GM19238 (cell line): ENCODE results near the gene RPRD1B.

Experiments used
- DNase-seq: peaks from one replicate; pipeline ENCODE4 v3.0.0; 2011; ENCODE audit warnings: low spot score; ENCODE audit not compliant: insufficient read length

Gene RPRD1B

DNA sequence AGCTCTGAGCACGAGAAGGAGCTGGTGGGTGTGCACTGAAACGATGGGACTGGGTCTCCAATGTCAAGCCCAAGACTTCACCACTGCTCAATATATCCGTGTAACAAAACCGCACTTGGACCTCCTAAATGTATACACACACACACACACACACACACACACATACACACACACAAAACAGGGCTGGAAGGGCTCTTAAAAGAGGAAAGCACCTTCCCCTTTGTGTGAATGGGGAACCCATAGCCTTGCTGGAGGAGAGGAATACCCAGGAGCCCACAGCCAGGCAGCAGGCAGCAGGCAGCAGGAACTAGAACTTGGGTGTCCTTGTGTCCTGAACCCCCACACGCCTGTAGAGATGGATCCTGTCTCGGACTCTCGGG is 101.7 kb downstream of the RPRD1B start:
- no peak for DNase-seq

DNA sequence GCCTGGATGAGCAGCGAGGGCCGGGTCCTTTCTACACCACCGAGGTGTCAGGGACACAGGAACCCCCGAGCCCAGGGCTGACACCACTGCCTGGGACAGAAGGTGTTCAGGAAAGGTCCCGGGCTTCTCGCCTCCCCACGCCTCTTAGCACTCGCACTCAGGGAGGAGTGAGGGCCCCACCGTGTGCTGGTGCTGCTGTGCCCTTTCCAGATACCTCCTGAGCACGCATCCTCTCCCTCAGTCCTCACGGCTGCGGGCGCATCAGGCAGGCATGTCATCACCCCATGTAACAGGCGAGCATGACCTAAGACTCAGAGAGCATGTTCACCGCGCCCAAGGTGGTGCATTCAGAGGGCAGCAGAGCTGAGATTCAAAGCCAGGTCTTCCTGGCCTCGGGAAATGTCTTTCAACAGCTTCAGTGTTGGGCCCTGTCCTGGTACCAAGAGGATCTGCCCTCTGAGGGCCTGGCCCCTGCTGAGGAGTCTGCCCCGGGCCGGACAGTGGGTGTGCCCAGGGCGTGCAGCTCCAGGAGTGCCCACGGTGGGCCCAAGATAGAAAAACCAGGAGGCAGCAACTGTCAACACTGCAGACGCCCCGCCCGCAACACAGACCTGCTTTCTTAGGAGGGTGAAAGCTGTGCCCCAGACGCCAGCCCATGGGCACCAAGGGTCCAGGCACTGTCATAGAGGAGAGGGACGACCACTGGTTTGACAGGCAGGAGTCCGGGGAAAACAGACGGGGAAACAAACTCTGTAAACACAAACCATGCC is 102.3 kb downstream of the RPRD1B start:
- no peak for DNase-seq

DNA sequence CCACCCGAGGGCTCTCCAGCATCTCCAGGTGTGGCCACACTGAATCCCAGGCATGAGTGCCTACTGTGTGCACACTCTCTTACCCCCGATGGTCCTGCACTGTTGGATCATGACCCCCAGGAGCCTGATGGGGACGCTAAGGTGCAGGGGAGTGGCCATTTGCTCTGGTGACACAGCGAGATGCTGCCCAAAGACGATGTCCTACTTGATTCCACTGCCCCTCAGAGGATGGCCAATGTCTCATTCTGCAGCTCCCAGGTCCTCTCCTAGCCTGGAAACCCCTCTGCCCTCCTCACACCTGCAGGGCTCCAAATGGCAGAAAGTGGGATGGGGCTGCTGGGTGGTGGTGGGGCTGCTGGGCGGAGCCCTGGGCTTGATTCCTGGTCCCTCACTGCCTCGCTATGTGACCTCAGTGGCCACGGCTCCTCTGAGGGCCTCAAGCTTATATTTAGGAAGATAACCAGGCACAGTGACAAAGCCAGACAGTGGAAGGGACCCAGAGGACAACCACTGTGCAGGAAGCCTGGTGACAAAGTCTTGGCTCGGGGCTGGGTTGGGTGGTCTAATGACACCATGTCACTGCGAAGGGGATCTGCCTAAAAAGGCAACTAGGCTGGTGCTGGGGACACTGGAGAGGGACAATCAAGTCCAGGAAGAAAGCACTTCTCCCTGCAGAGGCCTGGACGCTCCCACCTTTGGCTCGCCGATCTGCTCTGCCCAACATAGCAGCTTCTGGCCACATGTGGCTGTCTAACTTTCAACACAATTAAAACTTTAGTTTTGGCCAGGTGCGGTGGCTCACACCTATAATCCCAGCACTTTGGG is 103.1 kb downstream of the RPRD1B start:
- DNase-seq = no peak

DNA sequence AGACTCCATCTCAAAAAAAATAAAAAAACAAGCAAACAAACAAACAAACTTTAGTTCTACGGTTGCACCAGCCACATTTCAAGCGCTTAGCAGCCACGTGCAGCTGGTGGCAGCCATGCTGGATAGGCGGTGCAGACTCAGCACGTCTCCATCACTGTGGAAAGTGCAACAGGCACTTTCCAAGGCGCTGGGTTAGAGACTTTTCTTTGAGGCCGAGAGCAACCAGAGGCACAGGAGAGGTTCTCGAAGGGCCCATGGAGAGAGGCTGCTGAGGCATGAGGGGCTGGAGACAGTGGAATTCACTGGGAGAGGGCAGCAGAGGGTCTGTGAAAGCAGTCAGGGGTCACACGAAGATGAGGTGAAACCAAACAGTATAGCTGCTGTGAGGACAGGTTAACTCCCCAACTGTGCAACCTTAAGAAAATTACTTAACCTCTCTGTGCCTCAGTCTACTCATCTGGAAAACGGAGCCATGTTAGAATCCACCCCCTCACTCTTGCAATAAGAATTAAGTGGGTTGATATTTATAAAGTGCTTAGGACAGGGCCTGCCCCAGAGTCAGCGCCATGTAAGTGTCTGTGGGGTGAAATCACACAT is 104.0 kb downstream of the RPRD1B start:
- no peak for DNase-seq

DNA sequence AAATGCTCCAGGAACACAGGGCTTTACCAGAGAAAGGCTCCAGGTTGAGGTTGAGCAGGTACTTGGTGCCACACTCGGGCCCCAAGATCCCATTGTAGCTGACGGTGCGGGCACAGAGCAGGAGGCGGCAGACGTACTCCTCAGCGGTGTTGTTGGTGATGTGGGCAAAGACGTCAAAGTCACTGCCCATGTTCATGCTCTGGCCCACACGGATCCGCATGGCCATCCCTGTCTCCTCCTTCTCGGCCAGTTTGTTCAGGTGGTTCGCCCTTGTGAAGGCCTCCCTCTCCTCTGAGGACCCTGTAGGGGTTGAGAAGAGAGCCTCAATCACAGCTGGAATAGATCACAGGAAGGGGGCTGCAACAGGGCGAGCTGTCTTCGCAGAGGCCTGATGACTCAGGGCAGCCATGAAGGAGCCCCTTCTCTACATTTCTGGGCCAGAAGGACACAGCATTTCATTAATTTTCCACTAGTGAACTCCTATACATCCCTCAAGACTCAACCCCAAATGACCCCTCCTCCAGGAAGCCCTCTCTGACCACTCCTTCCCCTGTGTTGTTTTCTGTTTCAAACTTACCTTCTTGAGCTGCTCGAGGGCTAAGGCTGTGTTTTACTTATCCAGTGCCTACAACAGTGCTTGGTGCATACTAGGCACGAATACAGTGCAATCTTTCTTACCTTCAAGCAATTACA is 104.7 kb downstream of the RPRD1B start:
- DNase-seq = no peak

DNA sequence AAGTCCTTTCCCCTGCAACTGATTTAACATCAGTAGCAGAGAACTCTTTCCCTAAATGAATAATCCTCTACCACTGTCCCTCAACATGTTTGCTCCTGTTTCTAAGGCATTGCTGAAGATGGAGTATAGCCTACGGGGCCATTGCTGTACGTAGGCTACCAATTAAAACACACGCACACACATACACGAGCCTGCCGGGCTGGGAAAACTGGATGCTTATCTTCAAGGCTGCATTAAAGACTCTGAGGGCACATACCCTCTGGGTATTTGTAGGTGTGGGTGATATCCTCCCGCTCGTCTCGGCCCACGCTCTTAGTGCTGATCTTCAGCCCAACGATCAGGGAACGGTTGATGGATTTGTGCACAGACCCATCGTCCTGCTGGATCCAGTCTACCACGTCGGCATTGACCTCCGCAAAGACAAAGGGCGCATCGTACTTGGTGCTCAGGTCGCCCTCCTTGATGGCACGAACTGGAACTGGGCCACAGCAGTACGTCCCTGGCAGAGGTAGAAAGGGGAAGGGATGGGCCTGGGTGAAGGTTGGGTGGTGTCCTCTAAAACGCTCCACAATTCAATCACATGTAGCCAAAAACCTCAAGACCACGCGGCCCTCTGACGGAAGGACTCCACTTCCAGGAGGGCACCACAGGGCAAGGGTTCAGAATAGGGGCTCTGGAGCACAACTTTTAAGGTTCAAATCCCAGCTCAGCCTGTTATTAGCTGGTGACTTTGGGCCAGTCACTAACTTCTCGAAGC is 105.8 kb downstream of the RPRD1B start:
- DNase-seq = no peak

DNA sequence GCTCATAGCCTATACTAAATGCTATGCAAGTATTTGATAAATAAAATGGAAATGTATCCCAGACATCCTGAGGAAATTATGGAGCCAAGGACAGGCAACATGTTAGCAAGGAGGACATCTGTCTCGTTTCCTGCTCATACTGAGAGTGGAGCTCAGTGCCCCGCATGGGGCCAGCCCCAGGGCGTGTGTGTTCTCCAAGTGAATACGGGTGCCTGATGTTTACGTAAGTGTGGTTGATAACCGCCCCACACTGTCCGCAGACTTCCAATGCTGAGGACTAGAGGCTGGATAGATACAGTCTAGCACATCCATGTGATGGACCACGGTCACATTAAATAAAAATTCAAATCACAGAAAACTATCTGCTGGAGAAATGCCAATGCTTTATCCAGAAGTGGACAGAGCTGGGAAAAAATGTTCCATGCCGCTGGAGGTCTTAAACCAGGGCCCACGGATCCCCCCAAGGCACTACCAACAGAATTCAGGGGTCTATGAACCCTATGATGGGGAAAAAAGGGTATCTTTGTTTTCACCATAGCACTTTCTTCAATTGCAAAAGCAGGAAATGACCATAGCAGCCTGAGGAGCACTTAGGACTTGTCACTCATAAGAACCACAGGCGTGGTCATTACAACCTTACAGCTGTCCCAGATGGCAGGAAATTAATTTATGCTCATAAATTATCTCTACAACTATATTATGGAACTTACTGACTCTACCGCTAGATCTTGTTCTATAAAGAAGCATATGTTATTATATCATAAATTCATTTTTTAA is 106.6 kb downstream of the RPRD1B start:
- DNase-seq = no peak

DNA sequence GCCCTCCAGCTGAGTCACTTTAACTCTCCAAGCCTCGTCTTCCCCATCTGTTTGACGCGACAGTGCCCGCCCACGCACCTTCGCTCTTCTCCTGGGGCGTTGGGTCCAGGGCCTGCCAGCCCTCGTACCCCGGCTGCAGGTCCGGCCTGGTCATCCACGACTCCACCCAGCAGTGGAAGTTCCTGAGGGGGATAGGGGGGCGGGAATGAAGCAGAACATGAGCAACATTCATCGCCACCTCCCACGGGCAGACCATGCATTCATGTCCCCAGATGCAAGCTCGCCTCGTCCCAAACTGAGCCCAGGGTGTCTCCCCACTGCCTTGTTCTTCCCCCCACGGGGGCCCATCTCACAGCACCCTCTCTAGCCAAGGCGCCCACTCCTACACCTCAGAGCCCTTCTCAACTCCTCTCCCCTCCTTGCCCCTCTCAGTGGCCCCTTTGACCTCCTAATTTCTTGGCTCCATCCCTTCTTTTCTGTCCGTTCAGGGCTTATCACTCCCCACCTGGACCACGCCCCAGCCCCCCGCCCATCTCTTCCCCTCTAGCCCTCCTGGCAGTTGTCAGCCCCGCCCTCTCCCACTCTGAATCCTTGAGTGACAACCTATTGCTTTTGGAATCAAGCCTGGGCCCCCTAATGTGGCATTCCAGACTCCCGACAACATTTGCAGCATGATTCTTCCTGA is 107.8 kb downstream of the RPRD1B start:
- DNase-seq = no peak
